Measurements from ENCODE around the gene MALL.
"Not testable (repeated sequence)": the region's sequence is repeated elsewhere in the genome, so short reads cannot be mapped to it uniquely, and the experiment has no call there.

MALL gene

DNA sequence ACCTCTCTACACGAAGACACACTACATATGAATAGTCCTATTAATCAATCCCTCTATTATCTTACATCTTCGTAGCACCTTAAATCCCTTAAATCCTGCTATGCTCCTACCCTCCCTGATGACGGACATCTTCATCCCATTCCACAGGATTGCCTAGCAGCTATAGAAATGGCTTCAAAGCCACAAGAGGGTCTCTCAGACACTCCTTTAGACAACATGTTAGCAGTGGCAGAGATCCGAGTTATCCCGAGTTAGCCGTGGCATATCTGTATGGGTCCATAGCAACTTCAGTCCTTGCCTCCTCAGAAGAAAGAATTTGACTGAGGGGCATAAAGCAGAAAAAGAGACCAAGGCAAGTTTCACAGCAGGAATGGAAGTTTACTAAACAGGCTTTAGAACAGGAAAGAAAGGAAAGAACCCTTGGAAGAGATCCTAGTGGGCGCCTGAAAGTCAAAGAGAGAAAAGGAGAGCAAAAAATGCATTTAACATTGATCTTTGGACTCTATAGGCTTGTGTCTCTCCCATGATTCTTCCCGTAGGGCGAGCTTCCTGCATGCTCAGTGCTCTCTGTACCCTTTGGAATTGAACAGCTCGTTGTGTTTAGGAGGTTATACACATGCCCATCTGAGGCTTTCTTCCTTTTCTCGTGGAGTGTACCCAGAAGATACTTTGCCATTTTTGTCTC is 56.5 kb downstream of the MALL start:
- not testable (repeated sequence) for FAIRE-seq; DNase-seq (ENCODE audit: insufficient read length, low spot score)

DNA sequence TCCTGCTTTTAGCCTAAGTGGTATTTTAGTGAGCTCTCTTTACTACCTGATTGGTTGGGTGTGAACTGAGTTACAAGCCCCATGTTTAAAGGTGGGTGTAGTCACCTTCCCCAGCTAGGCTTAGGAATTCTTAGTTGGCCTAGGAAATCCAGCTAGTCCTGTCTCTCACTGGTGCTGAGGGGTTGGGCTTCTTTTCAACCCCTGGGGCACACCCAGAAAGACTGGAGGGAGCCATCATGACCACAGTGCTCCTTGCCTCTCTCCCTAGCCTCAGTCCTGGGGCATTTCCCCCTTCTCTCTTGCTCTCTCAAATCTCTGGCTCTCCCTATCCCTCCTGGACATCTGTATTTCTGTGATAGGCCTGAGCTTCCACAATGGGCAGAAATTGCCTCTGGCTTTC is 57.6 kb downstream of the MALL start:
- DNase-seq (ENCODE audit: insufficient read length, low spot score); FAIRE-seq: not testable (repeated sequence)

DNA sequence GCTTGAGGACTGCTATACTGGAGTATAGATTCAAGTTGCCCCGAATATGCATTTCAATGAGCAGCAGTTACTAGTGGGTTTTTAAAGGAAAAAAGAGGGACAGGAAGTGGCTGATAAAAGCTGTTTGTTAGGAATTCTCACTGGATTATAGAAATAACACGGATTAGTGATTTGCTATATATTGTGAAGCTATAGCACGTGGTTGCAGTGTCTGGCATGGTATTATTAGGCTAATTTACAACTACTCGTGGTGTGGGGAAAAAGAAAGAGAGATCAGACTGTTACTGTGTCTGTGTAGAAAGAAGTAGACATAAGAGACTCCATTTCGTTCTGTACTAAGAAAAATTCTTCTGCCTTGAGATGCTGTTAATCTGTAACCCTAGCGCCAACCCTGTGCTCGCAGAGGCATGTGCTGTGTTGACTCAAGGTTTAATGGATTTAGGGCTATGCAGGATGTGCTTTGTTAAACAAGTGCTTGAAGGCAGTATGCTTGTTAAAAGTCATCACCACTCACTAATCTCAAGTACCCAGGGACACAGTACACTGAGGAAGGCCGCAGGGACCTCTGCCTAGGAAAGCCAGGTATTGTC is 59.7 kb downstream of the MALL start:
- not testable (repeated sequence) for DNase-seq (ENCODE audit: insufficient read length, low spot score); FAIRE-seq

DNA sequence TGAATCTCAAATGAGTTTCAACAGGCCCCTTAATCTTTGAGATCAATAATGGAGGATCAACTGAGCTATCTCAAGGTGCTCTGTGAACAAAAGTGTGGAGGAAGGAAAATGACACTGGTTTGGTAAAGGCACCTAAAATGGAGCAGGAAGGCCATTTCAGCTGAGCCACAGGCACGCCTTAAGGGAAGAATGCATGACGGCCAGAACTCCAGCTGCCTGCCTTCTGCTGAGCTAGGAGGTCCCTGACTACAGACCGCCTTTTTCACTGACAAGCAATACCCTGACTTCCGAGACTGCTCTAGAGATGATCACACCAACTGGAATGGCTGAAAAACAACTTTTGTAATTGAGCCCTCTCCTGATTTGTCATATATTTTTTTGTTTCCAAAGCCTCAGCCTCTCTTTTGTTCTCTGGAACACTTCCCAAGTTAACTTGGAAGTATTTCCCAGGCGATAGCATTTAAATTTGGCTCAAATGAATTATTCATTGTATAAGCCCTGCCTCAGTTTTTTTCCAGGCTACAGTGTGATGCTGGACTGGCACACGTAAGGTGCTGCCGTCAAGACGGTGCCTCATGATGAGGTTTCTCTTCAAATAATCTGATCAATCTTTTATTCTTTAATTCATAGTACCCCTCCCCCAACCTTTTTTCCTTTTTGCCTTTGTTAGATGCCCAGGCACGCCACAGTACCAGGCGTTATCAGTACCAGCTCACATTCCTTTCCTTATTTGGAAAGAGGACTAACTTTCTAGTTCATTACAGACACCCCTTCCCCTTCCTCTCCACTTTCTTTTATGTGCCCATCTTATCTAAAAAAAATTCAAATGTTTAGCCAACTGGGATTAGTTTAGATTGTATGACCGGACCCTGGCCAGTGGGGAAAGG is 60.9 kb downstream of the MALL start:
- FAIRE-seq: not testable (repeated sequence)

DNA sequence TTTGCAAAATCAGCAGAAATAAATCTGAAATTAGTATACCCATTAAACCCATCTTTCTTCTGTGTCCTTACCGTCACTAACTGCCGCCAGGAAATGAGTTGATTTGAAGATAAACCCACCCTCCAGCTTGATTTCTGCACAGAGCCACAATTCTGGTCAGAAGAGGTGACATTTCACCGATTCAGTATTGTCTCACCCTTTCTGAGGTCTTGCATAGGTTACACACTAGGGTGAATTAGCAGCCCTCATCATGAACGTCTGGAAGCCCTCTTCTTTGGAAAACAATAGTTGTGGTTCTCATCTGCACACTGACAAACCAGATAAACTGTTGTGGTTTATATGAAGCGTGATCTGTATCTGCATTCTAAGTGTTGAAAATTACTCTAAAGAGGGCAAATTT is 61.9 kb downstream of the MALL start:
- not testable (repeated sequence) for FAIRE-seq; DNase-seq (ENCODE audit: insufficient read length, low spot score)

More for the DNA sequence above, 60.9 kb downstream of the MALL start:
- not testable (repeated sequence) for DNase-seq (ENCODE audit: insufficient read length, low spot score)

DNA sequence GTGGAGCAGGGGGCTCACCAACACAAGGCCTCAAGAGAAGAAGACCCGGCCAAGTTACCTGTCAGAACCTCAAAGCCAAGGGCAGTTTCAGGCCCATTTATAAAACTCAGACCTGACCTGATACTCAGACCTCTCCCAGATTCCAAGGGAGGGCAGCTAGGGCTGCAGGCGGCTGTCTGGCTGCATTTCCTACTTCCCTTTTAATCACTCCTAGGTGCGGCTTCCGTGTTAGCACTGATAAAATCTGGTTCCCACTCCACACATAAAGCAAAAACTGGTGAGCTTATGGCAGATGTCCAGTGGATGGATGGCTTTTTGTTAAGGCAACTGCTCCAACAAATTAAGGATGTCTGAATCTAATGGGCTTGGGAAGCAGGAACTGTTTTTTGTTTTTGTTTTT is 63.5 kb downstream of the MALL start:
- FAIRE-seq; DNase-seq (ENCODE audit: insufficient read length, low spot score): not testable (repeated sequence)

DNA sequence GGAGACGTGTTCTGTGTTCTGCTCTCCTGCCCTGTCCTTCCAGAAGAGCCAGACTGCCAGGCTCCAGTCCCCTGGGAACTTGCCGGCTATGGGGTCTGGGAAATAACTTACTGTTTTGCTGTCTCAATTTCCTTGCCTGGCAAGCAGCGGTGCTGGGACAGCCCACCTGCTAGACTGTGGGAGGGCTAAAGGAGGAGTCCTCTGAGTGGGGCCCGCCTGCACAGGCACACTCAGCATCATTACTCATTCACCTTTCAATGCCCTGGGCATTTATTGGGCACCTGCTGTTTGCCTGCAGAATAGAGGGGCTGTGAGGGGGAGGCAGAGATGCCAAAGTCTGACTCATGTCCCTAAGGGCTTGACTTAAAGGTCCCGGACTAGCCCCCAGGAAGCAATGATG is 65.4 kb downstream of the MALL start:
- FAIRE-seq; DNase-seq (ENCODE audit: insufficient read length, low spot score): not testable (repeated sequence)

DNA sequence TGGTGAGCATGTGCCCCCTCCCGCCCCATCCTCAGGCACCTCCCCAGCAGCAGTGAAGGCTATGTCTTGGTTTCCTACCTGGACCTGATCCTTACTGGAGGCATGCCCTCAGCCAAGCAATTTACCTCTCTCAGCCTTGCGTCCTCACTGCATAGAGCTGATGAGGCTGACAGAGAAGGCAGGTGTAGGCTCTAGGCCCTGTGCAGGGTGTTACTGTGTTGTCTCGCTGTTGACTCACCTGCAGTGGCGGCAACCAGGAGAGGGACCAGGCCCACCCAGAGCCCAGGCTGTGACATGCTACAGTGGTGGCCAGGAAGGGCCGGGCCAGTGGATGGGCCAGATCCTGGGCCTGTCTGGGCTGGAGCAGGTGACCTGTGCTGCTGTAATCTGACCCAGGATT is 65.9 kb downstream of the MALL start:
- DNase-seq (ENCODE audit: insufficient read length, low spot score); FAIRE-seq: not testable (repeated sequence)

DNA sequence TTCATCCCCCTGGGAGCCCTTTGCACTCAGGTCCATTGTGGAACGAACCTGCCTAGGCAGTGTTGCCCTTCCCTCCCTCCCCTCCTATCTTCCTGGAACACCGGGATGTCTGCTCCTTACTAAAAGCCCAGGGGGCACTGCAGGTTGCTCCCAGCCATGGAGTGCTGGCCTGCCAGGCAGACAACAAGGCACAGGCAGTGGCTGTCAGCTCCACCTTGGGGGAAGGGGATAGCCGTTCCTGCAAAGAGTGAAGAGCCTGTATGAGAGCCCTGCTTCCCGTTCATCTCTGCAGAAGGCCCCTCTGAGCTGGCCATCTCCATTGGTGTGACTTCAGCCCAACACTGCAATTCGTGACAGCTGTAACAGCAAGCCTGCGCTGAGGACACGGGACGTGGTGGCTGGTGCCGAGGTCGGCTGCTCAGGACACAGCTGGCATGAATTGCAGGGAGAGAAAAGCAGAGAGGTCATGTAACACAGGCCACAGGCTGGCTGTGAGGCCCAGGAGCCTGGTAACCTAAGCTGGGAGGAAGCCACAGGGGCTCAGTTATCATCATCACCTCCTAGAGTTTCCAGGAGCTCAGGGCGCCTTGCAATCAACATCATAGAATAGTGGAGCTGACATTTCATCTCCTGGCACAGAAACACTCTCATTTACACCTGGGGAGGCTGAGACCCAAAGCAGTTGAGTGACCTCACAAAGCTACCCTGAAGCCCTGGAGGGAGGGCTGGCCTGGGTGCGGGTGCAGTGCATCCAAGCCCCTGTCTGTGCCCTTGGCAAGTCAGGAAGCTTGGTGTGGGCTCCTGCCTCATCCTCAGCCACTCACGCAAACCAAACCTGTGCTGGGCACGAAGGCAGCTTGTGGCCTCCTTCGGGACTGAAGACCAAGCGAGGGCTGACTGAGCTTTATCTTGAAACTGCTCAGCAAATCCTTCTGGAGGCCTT is 67.1 kb downstream of the MALL start:
- not testable (repeated sequence) for FAIRE-seq; DNase-seq (ENCODE audit: insufficient read length, low spot score)

DNA sequence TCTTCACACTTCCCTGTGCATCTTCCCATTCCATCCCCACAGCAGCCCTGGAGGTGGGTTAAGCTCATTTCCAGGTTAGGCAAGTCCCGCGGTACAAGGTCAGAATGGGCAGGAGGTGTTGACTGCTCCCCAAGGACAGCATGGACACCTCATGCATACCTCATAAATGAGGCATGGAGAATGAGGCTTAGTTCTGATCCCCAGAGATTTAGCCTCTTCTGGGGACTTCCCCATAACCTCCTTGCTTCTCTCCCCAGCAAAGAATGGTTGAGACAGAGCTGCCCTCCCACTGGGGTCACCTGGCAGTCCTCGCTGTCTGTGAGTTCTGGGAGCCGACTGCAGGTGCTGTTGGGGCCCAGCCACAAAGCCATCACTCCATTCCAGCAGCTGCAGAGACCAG is 68.4 kb downstream of the MALL start:
- not testable (repeated sequence) for FAIRE-seq; DNase-seq (ENCODE audit: insufficient read length, low spot score)

DNA sequence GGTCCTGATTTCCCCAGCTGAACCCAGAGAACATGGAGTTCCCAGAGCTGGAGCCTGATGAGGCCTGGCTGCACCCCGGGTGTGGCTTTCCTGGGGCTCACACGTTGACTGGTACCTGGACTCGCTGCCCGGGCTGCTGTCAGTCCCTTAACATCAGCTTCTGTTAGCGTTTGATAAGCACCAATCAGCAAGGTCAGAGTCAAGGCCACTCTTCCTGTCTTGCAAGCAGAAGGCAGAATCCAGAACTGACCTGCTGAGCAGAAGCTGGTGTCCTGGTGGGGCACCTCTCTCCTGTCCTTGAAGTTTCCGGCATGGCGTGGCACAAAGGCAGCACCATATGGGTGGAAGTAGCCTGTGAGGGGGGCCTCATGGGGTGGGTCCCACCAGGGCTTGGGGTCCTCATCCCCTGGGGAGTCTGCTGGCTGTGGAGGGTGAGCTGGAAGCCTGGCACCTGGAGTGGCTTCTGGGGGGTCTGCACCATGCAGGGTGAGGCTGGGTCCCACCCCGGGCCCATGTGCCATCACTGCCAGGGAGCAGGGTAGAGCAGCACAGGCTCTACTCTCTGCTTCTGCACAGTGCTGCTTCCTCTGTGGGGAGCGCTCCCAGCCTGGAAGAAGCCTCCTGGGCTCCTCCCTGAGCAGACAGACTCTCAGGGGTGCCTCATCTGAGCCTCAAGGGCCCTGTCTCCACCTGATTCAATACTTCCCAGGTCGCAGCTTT is 73.5 kb downstream of the MALL start:
- not testable (repeated sequence) for DNase-seq (ENCODE audit: insufficient read length, low spot score); FAIRE-seq

DNA sequence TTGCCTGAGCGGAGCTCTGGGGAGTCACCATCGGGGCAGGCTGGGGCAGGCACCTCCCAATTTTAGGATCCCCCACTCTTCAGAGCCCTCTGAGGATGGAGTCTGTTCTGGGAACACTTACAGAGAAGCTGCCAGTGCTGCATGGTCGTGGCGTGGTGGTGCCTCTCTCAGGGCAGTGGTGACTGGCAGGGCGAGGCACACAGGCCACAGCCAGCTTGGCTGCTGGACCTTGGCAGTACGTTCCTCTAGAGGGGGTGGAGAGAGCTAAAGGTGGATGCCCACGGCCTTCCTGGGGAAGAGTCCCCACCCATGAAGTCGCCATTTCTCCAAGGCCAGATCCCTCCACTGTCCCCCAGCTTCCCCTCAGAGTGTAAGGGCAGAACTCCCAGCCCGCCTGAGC is 78.3 kb downstream of the MALL start:
- DNase-seq (ENCODE audit: insufficient read length, low spot score); FAIRE-seq: not testable (repeated sequence)

DNA sequence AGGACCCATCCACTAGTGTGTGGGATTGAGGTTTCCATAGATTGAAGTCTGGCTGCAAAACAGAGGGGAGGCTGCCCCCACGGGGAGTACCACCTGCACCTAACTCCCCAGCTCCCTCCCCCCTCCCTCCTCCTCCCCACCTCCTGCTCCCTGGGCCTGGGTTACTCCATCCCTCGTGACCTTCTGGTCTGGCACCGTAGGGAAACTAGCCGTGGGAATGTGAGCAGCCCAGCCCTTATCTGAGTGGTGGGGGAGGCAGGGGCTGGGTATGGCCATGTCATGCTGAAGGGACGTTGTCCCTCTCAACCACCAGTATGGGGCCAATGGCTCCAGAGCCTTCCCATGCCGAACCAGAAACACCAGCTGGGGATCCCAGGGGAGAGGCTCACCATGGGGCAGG is 80.2 kb downstream of the MALL start:
- not testable (repeated sequence) for FAIRE-seq; DNase-seq (ENCODE audit: insufficient read length, low spot score)

DNA sequence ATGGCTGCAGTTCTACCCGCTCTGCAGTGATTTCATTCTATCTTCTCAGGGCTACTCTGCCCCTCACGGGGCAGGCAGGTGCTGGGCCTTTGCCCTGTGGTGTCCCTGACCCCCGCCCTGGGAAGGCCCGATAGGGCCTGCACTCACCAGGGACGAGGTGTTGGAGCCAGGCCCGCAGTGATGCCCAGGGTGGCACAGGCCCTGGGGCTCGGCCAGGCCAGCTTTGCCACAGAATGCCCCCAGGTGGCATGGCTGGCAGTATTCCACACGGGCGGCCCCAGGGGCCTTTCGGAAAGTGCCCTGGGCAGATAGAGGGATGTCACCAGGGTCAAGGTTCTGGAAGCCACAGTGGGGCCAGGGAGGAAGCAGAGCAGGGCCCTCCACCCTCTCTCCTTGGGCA is 80.7 kb downstream of the MALL start:
- not testable (repeated sequence) for FAIRE-seq; DNase-seq (ENCODE audit: insufficient read length, low spot score)
